Muscle layer of duodenum (tissue), 2 donors: ENCODE measurements around the gene ARF6.

ENCODE experiments used
- H3K27ac ChIP-seq: one replicate; pipeline ENCODE4 v1.7.0; 2013; ENCODE audit warnings: mild to moderate bottlenecking, low read length
- H3K27me3 ChIP-seq: one replicate; pipeline ENCODE4 v1.7.0; 2013; ENCODE audit warnings: low read depth, mild to moderate bottlenecking, control low read depth, low read length
- H3K36me3 ChIP-seq, 2 donors: one replicate each; pipeline ENCODE4 v1.7.0; 2013; ENCODE audit warnings: low read length in 2 of 2, control low read depth in 1 of 2, mild to moderate bottlenecking in 1 of 2; ENCODE audit not compliant: insufficient read depth in 2 of 2, control insufficient read depth in 1 of 2
- H3K4me1 ChIP-seq, 2 donors: one replicate each; pipeline ENCODE4 v1.7.0; 2013; ENCODE audit warnings: low read length in 2 of 2, mild to moderate bottlenecking in 2 of 2, control low read depth in 1 of 2, moderate library complexity in 1 of 2; ENCODE audit not compliant: insufficient read depth in 2 of 2, control insufficient read depth in 1 of 2
- H3K4me3 ChIP-seq, 2 donors: one replicate each; pipeline ENCODE4 v1.7.0; 2013; ENCODE audit warnings: low read length in 2 of 2, low read depth in 1 of 2, mild to moderate bottlenecking in 1 of 2
- H3K9me3 ChIP-seq, 2 donors: one replicate each; pipeline ENCODE4 v1.7.0; 2013; ENCODE audit warnings: low read length in 2 of 2, control low read depth in 1 of 2, mild to moderate bottlenecking in 1 of 2; ENCODE audit not compliant: control insufficient read depth in 1 of 2
- donor health status: healthy.

ARF6 gene

GRCh38 chr14:49918706-49919105 lies 25.8 kb downstream of the ARF6 start:
- H3K4me1 ChIP-seq = no peaks in the 10 kb centered on the region

DNA sequence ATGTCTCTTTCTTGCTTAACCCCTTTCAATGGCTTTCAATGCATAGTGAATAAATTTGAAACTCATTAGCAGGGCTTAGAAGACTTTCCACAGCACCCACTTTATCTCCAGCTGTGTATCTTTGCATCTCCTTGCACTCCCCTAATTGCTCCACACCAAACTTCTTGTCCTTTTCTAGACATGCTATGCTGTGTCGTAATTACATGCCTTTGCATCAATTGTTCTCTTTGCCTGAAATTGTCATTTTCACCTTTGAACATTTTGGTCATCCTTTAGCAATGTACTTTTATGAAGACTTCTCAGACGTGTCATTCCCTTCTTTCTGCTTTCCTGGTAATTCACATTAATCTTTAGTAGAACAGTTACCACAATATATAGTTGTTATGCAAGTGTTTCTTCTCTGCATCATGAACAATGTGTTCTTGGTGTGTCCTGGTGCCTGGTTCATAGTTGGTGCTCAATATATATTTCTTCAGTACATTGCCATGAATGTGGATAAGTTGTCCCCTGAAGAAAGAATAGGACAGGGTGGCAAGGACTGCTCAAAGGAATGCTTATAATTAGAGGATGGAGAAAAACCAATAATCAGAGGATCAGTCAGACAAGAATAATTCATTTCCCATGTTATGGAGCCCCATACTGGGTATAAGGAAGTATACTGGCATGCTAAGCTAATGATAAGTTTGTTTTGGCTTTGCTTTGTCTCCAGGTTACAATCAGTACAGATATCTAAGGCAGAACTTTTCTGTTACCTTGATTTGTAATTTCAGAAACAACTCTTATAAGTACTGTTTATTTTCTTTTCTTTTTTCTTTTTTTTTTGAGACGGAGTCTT lies 27.2 kb downstream of the ARF6 start:
- Histone ChIP-seq H3K27ac (no peak overlapping the region), H3K27me3 (no peaks in the 10 kb centered on the region), H3K36me3 (no peaks in the 10 kb centered on the region), H3K9me3 (no peaks in the 10 kb centered on the region), H3K4me1 (no peaks in the 10 kb centered on the region), H3K4me3 (no peak overlapping the region)

More at GRCh38 chr14:49918706-49919105, 25.8 kb downstream of the ARF6 start:
- Histone ChIP-seq H3K27me3 (no peaks in the 10 kb centered on the region), H3K27ac (no peak overlapping the region), H3K9me3 (no peaks in the 10 kb centered on the region), H3K4me3 (no peak overlapping the region), H3K36me3 (no peaks in the 10 kb centered on the region)

DNA sequence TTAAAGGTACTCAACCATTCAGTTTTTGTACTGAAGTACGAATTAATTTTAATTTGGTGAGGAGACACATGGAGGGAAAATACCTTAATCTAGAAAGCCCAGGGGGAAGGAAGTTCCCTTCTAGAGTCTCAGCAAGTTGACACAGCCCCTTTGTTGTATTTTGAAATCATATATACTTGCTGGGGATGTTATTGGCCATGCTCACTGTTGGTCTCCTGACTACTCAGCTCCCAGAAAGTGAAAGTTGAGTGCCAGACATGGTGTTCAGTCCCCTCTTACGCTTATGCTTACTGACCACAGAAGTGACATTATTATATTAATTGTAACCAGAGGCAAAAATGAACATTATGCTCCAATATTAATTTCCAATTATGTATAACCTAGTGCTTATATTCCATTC lies 28.1 kb downstream of the ARF6 start:
- Histone ChIP-seq H3K4me3 (no peak overlapping the region), H3K27me3 (no peaks in the 10 kb centered on the region), H3K27ac (no peak overlapping the region), H3K9me3 (no peaks in the 10 kb centered on the region), H3K4me1 (no peaks in the 10 kb centered on the region), H3K36me3 (no peaks in the 10 kb centered on the region)

- Histone ChIP-seq H3K9me3 (no peaks in the 10 kb centered on the region), H3K36me3 (no peaks in the 10 kb centered on the region), H3K4me3 (no peak overlapping the region), H3K4me1 (no peaks in the 10 kb centered on the region), H3K27me3 (no peaks in the 10 kb centered on the region), H3K27ac (no peak overlapping the region)
Observed at GRCh38 chr14:49921401-49921800, 28.5 kb downstream of the ARF6 start.

- H3K27ac ChIP-seq = no peak overlapping the region
- H3K4me1 ChIP-seq = no peaks in the 10 kb centered on the region
- no peaks in the 10 kb centered on the region for H3K9me3 ChIP-seq
- H3K36me3 ChIP-seq = no peaks in the 10 kb centered on the region
- no peaks in the 10 kb centered on the region for H3K27me3 ChIP-seq
- H3K4me3 ChIP-seq = no peak overlapping the region
Observed at GRCh38 chr14:49923442-49923841, 30.6 kb downstream of the ARF6 start.

GRCh38 chr14:49923881-49924280 lies 31.0 kb downstream of the ARF6 start:
- H3K27ac ChIP-seq = no peak overlapping the region
- H3K4me3 ChIP-seq = no peak overlapping the region
- H3K27me3 ChIP-seq = no peaks in the 10 kb centered on the region
- no peaks in the 10 kb centered on the region for H3K4me1 ChIP-seq
- H3K36me3 ChIP-seq = no peaks in the 10 kb centered on the region
- no peaks in the 10 kb centered on the region for H3K9me3 ChIP-seq

DNA sequence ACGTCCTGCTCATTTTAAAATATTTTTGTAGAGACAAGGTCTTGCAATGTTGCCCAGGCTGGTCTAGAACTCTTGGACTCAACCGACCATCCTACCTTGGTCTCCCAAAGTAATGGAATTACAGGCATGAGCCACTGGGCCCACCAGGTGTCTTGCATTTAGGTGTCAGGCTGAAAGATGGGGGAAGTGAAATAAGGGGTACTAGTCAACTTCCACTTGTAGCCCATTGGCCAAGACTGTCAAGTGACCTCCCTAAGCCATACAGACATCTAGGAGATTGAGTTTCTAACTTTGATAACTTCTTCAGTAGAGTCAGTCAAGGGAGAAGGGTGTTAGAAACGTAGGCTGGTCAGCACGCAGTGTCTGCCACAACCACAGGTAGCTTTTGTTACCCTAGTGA lies 32.0 kb downstream of the ARF6 start:
- no peaks in the 10 kb centered on the region for H3K9me3 ChIP-seq
- no peaks in the 10 kb centered on the region for H3K36me3 ChIP-seq
- no peak overlapping the region for H3K27ac ChIP-seq
- H3K4me1 ChIP-seq = no peaks in the 10 kb centered on the region
- no peaks in the 10 kb centered on the region for H3K27me3 ChIP-seq
- H3K4me3 ChIP-seq = no peak overlapping the region

DNA sequence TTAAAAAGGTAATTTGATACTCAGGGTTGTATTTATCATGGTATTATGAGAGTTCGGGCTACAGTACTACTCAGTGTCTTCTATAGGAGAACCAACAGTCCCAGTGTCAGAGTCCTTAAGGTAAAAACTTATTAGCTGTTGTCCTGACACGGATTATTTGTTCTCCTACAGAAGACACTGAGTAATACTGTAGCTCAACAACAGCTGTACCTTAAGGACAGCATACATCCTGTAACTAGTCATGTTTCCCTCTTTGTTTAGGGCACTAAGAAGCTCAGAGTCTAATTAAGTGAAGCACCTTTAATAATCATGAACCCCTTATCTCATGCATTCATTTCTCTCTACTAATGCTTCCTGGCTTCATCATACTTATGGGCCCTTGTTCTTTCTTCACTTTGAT lies 33.9 kb downstream of the ARF6 start:
- no peaks in the 10 kb centered on the region for H3K27me3 ChIP-seq
- H3K9me3 ChIP-seq = no peaks in the 10 kb centered on the region
- no peaks in the 10 kb centered on the region for H3K4me1 ChIP-seq
- H3K36me3 ChIP-seq = no peaks in the 10 kb centered on the region
- H3K4me3 ChIP-seq = no peak overlapping the region
- no peak overlapping the region for H3K27ac ChIP-seq

GRCh38 chr14:49928015-49928414 lies 35.1 kb downstream of the ARF6 start:
- Histone ChIP-seq H3K27me3 (no peaks in the 10 kb centered on the region), H3K9me3 (no peaks in the 10 kb centered on the region), H3K27ac (no peak overlapping the region)

DNA sequence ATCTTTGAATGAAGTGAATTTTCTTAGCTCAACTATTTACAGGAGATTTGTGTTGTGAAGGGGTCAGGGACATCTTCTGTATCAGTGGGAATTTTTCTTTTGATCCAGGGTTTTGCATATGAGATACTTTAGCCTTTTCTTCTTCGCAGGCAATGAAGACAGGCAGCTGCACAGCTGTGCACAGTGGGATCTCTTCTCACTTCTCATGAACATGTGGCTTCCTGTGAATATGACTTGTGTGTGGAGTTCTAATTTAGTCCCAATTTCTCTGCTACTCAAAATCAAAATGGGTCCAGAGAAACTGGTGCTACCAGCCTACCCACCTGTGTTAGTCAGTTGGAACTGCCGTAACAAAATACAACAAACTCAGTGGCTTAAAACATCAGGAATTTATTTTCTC lies 37.8 kb downstream of the ARF6 start:
- Histone ChIP-seq H3K36me3 (no peaks in the 10 kb centered on the region), H3K4me1 (no peaks in the 10 kb centered on the region), H3K27ac (no peak overlapping the region), H3K9me3 (no peaks in the 10 kb centered on the region), H3K27me3 (no peaks in the 10 kb centered on the region), H3K4me3 (no peak overlapping the region)

More at GRCh38 chr14:49928015-49928414, 35.1 kb downstream of the ARF6 start:
- Histone ChIP-seq H3K4me3 (no peak overlapping the region), H3K36me3 (no peaks in the 10 kb centered on the region), H3K4me1 (no peaks in the 10 kb centered on the region)

- Histone ChIP-seq H3K27ac (no peak overlapping the region), H3K36me3 (no peaks in the 10 kb centered on the region), H3K27me3 (no peaks in the 10 kb centered on the region), H3K4me3 (no peak overlapping the region), H3K9me3 (no peaks in the 10 kb centered on the region), H3K4me1 (no peaks in the 10 kb centered on the region)
Observed at GRCh38 chr14:49931523-49931922, 38.6 kb downstream of the ARF6 start.

- Histone ChIP-seq H3K36me3 (no peaks in the 10 kb centered on the region), H3K9me3 (no peaks in the 10 kb centered on the region), H3K4me3 (no peak overlapping the region), H3K4me1 (no peaks in the 10 kb centered on the region), H3K27me3 (no peaks in the 10 kb centered on the region), H3K27ac (no peak overlapping the region)
Observed at GRCh38 chr14:49933128-49933527, 40.2 kb downstream of the ARF6 start.
